GM12878 (cell line): Measurements from ENCODE around the gene EPHB1.

ENCODE experiments used
- BCL11A ChIP-seq: IDR thresholded peaks from 2 replicates; pipeline ENCODE4 v1.6.1; 2011; ENCODE audit warnings: low read depth, low read length
- CHD1 ChIP-seq: IDR thresholded peaks from 2 replicates; pipeline ENCODE4 v1.6.1; 2012; ENCODE audit warnings: low read depth, low read length, improper control_type of control experiment
- CTCF ChIP-seq, 3 experiments: IDR thresholded peaks in 2 of 3; conservative IDR thresholded peaks in 1 of 3; 2 replicates each; pipeline ENCODE4 v1.5.1; 2011; ENCODE audit warnings: low read depth in 3 of 3, low read length in 3 of 3, mild to moderate bottlenecking in 3 of 3, control low read depth in 2 of 3, moderate library complexity in 2 of 3, inconsistent platforms in 1 of 3, mixed read lengths in 1 of 3; ENCODE audit not compliant: control insufficient read depth in 2 of 3, insufficient read depth in 1 of 3; ENCODE audit errors: extremely low read depth in 1 of 3
- HCFC1 ChIP-seq: fragments of 150-350 bp; IDR thresholded peaks from 2 replicates; pipeline ENCODE4 v1.6.1; 2014; ENCODE audit warnings: low read length
- HDAC2 ChIP-seq: fragments of 200-600 bp; sonication (generic); IDR thresholded peaks from 2 replicates; pipeline ENCODE4 v1.6.1; 2017
- IKZF1 ChIP-seq: fragments of 450-650 bp; conservative IDR thresholded peaks from 2 replicates; pipeline ENCODE4 v1.6.1; 2017; ENCODE audit warnings: antibody characterized with exemption, mild to moderate bottlenecking
- JUND ChIP-seq: IDR thresholded peaks from 2 replicates; pipeline ENCODE4 v1.6.1; 2012; ENCODE audit warnings: low read depth, mild to moderate bottlenecking, low read length, improper control_type of control experiment, moderate library complexity
- MAX ChIP-seq: IDR thresholded peaks from 2 replicates; pipeline ENCODE4 v1.6.1; 2012; ENCODE audit warnings: low read depth, low read length, improper control_type of control experiment
- POLR2A ChIP-seq: IDR thresholded peaks from 2 replicates; pipeline ENCODE4 v1.6.1; 2011; ENCODE audit warnings: low read depth, mild to moderate bottlenecking, low read length
- REST ChIP-seq: IDR thresholded peaks from 2 replicates; pipeline ENCODE4 v1.6.1; 2012; ENCODE audit warnings: mild to moderate bottlenecking, low read depth, low read length
- SIN3A ChIP-seq: IDR thresholded peaks from 2 replicates; pipeline ENCODE4 v1.6.1; 2012; ENCODE audit warnings: low read depth, low read length, improper control_type of control experiment
- SPI1 ChIP-seq: IDR thresholded peaks from 2 replicates; pipeline ENCODE4 v1.6.1; 2011; ENCODE audit warnings: low read depth, mild to moderate bottlenecking, low read length, moderate library complexity, borderline replicate concordance; ENCODE audit not compliant: insufficient read depth
- YBX1 ChIP-seq: fragments of 450-650 bp; IDR thresholded peaks from 2 replicates; pipeline ENCODE4 v1.6.1; 2016; ENCODE audit warnings: antibody characterized with exemption
- ZNF622 ChIP-seq: fragments of 450-650 bp; IDR thresholded peaks from 2 replicates; pipeline ENCODE4 v1.6.1; 2017; ENCODE audit warnings: mild to moderate bottlenecking, inconsistent platforms

GRCh38 chr3:135125171-135125801 is 330.2 kb downstream of the EPHB1 start:
- no peak for TF ChIP-seq HDAC2
- no peak for TF ChIP-seq CTCF (IDR thresholded peaks at IDR 0.05 in 2 of 3, conservative IDR thresholded peaks at IDR 0.05 in 1 of 3; ENCODE audit: control insufficient read depth in 2 of 3, extremely low read depth in 1 of 3, insufficient read depth in 1 of 3, low read depth in 3 of 3, low read length in 3 of 3)
- no peak for TF ChIP-seq JUND
- peak; percentile 92 for TF ChIP-seq REST
- no peak for TF ChIP-seq SPI1
- no peak for TF ChIP-seq ZNF622
- TF ChIP-seq BCL11A: no peak
- no peak for TF ChIP-seq SIN3A
- no peak for TF ChIP-seq IKZF1
- no peak for TF ChIP-seq CHD1
- no peak for TF ChIP-seq YBX1
- no peak for TF ChIP-seq MAX
- no peak for TF ChIP-seq POLR2A
- TF ChIP-seq HCFC1: no peak
